ENCODE measurements around the gene ZFYVE28.
A peak's percentile ranks its signal among the peaks of the same experiment; 100 is the strongest.
"Not testable (repeated sequence)": the region's sequence is repeated elsewhere in the genome, so short reads cannot be mapped to it uniquely, and the experiment has no call there.

Gene ZFYVE28

GRCh38 chr4:2417765-2418649 lies at the start of gene ZFYVE28:
TSS of gene ZFYVE28 (minus strand) at chr4:2418645. CDS start at chr4:2418323, 322 bp downstream.
- DNase-seq: no peak

GRCh38 chr4:2465544-2465943 lies 47.1 kb upstream of the ZFYVE28 start:
- not testable (repeated sequence) for DNase-seq

GRCh38 chr4:2465032-2465431 lies 46.6 kb upstream of the ZFYVE28 start:
- no peak for DNase-seq

- DNase-seq: no peak
Measured at GRCh38 chr4:2462992-2463762, 44.7 kb upstream of the ZFYVE28 start.

- DNase-seq: peak; percentile 64
Measured at GRCh38 chr4:2462218-2462991, 44.0 kb upstream of the ZFYVE28 start.

GRCh38 chr4:2461246-2461960 lies 43.0 kb upstream of the ZFYVE28 start:
- DNase-seq: no peak

- no peak for DNase-seq
Measured at GRCh38 chr4:2459589-2460349, 41.3 kb upstream of the ZFYVE28 start.

- DNase-seq: no peak
Measured at GRCh38 chr4:2458546-2459491, 40.4 kb upstream of the ZFYVE28 start.

GRCh38 chr4:2457481-2458295 lies 39.2 kb upstream of the ZFYVE28 start:
- no peak for DNase-seq

- no peak for DNase-seq
Measured at GRCh38 chr4:2451821-2452785, 33.7 kb upstream of the ZFYVE28 start.

GRCh38 chr4:2451036-2451520 lies 32.6 kb upstream of the ZFYVE28 start:
- DNase-seq: no peak

GRCh38 chr4:2450394-2451035 lies 32.1 kb upstream of the ZFYVE28 start:
- no peak for DNase-seq

- no peak for DNase-seq
Measured at GRCh38 chr4:2449511-2450392, 31.3 kb upstream of the ZFYVE28 start.

- DNase-seq: no peak
Measured at GRCh38 chr4:2449051-2449450, 30.6 kb upstream of the ZFYVE28 start.

GRCh38 chr4:2448589-2448988 lies 30.1 kb upstream of the ZFYVE28 start:
- no peak for DNase-seq

All from CD4-positive, alpha-beta T cell treated with Interleukin-17A for 1 hour (primary cell).